ENCODE measurements around the gene MS4A8.
"Not testable (repeated sequence)": the region's sequence is repeated elsewhere in the genome, so short reads cannot be mapped to it uniquely, and the experiment has no call there.

- TF ChIP-seq CTCF, POLR2AphosphoS5, POLR2A, EP300 (IDR thresholded peaks at IDR 0.05): not testable (repeated sequence)
These were observed 14.0 kb downstream of the MS4A8 start for GRCh38 chr11:60713423-60713822.
